ENCODE measurements around the gene CCDC88C.

CCDC88C gene

GRCh38 chr14:91225025-91225424 lies 192.6 kb downstream of the CCDC88C start:
- no peak for DNase-seq (ENCODE audit: low read depth)

- no peak for DNase-seq (ENCODE audit: low read depth)
These were observed 194.4 kb downstream of the CCDC88C start for GRCh38 chr14:91223028-91223783.

Measured in activated T-cell treated with anti-CD3 and anti-CD28 coated beads for 1 hour (primary cell).